NOMO-1 treated with DMSO at 0.1 percent for 48 hours (cell line): ENCODE data around the gene ELK4.

Source experiments
- DNase-seq: peaks from one replicate; lab custom pipeline; 2025; ENCODE audit not compliant: unreplicated experiment; lab: John Stamatoyannopoulos, UW

Gene ELK4

DNA sequence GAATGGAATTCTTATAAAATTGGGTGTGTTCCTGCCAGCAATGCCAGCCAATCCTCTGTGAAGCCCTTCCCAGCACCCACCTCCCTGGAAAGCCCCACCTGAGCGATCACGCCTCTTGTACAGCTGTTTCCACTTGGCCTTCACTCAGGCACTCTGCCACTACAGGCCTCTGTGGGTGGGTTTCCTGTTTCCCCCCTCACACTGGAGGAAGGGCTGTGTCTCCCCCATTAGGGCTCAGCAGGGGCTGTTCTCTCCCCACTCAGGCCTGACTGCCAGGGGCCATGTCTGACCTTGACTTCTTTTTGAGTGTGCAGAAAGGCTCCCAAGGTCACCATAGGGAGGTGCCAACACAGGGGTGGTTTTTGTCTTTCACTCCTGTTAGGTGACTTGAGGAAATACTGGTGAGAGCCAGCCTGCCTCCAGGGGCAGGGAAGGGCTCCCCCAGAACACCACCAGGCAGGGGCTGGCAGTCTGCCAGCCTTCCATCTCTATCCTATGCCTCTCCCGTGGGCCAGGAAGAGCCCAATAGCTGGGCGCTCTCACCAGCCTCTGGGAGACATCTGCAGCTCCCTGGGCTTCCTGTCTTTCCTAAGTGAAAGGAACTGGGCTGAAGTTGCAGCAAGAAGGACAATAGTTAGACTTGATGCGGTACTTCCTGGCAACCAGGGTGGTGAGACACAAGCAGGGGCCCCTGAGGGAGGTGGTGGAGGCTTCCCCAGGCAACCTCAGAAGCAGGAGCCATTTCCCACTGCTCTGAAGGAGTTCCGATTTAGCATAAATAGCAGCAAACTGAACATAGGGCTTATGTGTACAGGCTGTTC is 49.1 kb downstream of the ELK4 start:
- no peak for DNase-seq

DNA sequence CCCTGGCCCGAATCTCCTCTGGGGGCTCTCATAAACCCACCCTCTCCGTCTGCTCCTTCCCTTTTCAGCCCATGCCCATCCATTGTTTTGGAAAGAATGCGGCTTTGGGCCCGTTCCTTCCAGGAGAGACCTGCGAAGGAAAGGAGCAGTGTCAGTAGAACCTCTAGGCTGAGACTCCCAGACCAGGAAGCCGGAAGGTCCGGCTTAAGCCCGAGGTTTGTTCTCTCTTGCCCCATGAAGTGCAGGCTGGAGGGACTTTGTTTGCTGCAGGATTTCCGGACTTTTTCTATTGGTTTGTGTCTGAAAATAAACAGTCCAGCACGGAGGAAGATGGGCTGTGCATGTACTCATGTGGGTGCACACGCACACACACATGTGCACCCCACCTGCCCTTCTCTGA is 49.8 kb downstream of the ELK4 start:
- no peak for DNase-seq

DNA sequence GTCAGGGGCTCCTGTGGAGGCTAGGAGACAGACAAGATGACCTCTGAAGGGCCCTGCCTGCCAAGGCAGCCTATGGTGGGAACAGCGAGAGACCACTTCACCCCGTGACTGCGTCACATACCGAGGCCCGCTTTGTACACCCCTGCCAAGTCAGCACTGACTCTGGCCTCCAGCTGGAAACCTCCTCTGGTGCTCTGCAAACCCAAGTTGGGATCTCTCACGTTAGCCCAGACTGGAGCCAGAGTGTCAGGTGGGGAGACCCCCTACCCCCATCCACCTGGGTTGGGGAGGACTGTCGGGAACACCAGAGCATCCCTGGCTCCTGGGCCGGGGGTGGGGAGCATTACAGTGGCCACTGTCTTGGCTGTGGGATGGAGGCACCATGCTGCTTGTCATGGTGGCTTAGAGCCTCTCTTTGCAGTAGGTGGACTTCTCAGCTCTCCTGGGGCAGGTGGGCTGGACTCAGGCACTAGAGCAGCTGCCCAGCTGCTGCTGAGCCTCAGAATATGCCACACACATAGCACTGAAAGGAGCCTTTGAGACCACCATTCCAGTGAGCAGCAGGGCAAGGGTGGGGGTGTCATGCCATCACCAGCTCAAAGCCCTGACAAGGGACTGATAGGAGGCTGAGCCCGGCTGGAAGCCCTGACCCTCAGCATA is 50.4 kb downstream of the ELK4 start:
- no peak for DNase-seq

DNA sequence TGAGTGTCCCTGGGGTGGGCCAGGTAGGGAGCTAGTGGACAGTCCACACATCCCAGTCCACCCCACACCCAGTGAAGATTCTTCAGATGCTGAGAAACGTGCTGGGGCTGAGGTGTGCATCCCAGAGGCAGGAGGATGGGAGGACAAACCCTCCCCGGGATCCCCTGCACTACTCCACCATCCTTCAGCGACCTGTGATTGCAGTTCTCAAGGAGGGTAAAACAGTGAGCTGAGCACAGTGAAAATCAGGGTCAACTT is 51.0 kb downstream of the ELK4 start:
- no peak for DNase-seq

DNA sequence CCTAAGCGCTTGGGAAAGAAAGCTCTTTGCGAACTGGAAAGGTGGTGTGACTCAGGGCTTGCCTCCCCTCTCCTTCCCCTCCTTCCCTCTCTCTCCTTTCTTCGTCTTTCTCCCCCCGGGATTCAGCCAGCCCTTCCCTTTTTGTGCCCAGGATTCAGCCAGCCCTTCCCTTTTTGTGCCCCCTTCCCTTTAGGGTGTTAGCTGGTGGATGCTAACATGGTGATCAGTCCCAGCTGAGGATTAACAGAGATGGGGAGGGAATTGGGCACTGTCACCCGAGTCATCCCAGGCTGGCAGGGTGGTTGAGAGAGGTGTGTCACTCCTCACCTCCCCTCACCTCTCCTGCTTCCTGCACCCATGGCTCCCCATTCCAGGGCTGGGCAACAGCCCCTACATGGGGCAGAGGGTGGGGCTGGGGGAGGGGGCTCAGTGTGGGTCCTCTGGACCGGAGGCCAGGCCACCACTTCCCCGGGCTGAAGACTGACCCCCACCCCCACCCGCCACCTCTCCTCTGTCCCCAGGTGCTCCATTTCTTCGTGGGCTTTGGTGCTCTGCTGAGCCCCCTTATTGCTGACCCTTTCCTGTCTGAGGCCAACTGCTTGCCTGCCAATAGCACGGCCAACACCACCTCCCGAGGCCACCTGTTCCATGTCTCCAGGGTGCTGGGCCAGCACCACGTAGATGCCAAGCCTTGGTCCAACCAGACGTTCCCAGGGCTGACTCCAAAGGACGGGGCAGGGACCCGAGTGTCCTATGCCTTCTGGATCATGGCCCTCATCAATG is 51.5 kb downstream of the ELK4 start:
- no peak for DNase-seq

DNA sequence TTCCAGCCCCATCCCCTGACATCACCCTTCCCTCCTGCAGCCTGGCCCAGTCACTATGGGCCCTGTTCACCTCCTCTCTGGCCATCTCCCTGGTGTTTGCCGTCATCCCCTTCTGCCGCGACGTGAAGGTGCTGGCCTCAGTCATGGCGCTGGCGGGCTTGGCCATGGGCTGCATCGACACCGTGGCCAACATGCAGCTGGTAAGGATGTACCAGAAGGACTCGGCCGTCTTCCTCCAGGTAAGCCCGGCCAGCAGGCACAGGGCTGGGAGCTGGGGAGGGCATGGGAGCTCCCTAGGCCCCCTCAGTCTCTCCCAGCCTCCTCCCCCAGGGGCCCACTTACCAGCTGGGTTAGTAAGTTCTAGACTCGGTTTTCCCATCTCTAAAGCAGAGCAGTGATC is 52.1 kb downstream of the ELK4 start:
- no peak for DNase-seq

DNA sequence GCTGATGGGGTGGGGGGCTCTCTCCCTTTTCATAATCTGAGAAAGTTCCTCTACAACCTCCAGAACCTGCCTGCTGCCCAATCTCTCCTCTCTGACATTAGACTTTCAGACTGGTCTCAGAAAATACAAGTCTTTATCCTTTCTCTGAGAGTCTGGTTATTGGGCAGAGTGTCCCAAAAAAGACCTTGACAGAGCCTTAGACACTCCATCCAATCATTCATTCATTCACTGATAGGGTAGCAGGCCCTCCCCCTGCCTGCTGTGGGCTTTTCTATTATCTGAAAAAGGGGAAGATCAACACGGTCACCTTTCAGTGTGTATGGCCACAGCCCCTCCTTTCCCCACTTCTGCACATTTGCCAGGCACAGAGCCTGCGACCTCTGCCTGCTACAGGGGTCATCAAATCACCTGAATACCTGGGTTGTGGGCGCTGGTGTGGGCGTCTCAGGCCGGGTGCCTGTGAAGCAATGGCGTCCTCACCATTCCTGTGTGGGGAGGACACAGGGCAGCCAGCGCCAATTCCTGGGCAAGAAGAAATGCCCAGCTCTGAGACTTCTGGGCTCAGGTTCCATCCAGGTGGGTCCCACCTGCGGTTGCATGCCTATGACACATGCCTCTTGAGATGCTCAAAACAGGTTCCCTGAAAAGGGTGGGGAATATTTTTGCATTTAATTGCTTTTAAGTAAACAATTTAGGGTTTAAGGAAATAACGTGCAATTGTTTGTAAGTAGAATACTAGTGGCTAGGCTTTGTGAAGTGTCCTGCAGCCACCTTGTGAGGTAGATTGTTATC is 52.8 kb downstream of the ELK4 start:
- DNase-seq, result no peak

DNA sequence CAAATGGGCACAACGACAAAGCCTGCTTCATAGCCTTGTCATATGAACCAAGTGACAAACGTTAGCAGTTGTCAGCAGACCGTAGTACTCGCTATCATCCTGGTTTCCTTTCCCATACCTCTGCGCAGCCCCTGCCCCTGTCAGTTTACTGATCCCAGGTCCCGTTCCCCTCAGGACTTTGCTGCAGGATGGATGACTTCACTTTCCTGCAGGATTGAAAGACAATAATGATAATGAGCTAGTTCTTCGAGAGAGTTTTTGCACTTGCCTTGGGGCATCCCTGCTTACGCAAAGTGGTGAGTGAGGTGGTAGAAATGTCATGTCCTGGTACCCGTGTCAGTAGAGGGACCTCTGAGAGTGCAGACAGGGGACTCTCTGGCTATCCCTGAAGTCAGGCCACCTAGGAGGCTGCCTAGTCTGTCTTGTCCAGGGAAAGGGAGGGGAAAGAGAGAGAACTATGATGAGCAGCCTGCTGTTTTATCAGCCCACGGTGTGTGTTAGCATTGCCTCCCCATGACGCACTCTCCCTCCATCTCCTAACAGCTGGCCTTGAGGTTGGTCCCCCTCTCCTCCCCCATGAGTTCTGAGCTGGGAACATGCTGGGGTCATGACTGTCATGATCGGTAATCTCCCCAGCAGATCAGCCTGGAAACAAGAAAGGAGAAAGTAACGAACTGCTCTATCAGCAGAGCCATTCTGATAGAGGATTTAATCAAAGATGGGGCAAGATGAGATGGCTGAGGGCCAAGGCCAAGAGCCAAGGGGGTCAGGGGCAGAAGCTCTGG is 53.7 kb downstream of the ELK4 start:
- no peak for DNase-seq

DNA sequence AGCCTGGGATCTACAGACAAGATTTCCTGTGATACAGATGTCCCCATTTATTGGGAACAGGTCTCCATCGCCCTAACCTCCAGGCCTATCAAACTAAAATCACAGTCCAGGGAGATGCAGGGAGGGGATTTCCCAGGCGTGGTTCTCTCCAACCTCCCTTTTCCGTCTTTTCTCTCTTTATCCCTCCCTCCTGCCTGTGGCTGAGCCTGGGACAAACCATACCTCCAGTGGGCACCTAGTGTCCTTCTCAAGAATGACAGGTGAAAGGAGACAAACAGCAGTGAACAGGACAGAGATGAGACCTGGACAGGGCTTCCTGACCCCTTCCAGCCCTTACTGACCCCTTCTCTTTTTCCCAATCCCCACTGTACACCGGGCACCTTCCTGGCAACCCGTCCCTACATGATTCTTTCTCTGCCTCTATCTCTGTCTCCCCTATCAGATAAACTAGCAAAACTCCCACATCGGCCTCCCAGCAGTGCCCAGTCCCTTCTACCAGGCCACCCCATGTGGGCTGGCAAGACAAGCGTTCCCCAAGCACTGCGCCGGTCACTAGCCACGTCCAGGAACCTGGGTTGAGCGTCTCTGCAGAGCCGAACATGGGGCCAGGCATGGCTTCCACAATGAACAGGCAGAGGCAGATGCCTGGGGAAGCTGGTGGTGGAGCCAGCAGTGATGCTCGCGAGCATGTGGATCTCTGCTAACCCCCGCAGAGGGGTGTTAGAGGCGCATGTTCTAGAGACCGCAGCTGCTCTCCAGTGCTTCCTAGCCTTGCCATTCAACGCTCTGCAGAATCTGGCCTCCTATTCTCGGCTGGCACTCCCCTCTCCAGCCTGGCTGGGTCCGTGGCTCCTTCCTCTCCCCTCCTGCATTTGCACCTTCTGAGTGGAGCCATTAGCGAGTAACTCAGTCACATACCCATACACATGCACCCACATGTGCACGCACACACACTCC is 54.7 kb downstream of the ELK4 start:
- DNase-seq, result no peak

DNA sequence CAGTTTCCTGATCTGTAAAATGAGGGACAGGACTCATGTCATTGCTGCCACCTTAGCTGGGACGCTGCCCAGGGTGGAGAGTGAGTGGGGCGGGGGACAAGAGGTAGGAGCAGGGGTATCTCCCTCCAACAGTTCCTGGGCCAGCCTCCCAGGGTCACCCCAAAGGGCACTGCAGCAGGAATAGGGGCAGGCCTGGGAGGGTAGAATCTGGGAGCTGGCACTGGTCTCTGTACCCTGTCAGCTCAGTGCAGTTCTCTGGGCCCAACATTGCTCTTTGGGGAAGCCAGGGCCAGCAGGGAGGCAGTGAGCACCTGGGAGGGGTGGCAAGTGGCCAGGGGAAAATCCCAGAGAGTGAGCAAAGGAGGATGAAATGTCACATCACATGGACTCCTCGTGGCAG is 55.8 kb downstream of the ELK4 start:
- DNase-seq, result no peak

DNA sequence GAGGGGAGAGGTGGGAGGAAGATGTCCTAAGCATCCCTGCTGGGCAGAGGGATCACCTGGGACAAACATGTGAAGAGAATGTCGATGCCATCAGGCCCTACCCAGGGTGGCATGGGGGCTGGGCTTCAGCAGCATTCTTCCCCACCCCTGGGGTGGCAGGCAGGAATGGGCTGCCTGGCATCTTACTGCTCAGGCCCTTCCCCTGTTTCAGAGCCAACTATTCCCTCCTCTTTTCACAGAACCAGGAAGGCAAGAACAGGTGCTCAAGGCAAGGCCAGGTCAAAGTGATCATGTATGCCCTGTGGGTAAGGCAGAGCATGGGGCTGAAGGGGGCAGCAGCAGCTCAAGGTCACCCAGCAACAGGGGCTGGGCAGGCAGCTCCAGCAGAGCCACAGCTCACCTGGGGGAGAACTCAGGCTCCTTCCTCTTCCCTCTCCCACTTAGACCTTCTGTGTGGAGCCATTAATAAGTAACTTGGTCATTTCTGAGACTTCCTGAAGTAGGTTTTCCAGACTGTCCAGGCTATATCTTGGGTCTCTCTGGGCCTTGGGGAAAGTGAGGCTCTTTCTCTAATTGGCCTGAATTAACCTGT is 56.4 kb downstream of the ELK4 start:
- DNase-seq, result no peak

DNA sequence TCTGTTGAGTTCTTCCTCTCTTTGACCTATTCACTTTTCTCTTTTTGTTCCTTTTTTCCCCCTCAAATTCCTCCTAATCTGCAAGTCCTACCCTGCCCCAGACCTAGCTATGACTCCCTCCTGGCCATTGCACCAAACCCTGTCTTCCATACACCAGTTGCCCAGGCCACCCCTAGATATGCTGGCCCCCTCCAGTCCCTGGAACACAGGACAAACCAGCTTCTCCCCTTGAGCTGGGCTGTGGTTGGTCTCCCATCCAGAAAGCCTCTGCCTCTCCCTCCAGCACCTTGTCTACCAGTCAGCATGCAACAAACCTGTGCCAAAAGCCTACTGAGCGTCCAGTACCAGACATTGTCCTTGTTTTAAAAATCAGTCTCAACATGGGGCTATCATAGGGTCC is 59.4 kb downstream of the ELK4 start:
- DNase-seq, result no peak

DNA sequence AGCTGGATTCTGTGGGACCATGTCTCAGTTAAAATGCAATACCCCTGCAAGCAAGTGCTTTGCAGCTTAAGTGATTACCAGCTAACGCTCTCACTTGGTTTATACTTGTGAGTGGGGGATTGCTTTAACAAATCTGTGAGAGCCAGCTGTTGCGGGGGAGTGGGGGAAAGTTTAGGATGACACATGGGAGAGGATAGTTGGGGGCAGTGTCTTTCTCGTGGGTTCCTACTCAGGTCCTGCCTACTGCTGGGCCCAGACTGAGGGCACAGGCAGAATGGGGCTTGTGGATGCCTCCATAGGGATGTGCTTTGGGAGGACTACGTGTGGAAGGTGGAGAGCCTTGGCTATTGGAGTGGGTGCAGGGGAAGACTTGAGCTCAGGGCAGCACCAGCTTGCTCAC is 60.1 kb downstream of the ELK4 start:
- DNase-seq, result no peak

DNA sequence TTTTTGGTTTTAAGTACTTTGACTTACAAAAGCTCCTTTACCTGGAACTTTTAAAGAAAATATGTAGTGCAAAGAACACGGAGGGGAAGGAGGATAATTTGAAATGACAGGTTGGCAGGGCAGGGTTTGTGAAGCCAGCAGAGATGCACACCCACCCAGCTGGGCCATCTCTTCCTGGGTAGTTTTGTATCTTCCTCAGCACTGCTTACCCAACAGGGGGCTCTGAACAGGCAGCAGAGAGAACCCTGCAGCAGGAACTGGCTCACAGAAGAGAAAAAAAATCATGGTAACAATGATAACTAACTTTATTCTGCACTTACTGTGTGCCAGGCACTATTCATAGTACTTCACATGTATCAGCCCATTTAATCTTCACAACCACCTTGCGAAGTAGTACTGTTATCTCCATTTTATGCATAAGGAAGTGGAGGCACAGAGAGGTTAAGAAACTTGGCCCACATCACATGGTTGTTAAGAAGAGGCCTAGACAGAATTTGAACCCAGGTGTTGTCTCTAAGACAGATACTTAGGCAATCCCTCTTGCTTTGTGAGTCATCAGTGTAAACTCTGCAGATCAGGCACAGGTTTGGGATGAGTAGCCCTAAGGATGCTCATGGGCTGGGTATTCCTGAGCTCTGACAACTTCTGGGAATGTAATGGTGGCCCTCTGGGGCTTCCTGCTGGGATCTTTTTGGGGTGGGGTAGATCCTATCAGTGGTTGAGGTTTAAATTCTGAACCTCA is 60.8 kb downstream of the ELK4 start:
- DNase-seq, result no peak

DNA sequence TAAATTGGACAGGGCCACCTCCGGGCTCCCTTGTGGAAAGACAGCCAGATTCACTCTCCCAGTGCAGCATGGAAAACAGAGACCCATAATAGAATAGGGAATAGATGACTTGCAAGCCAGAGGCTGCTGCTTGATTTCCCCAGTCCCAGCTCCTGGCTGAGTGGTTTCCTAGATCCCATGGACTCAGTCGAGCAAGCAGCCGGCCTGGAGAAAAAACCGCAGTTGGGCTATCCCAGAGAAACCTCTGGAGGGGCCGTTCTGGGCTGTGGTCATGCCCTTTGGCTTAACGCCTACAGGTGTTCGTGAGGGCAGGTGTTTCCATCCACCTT is 61.7 kb downstream of the ELK4 start:
- DNase-seq, result no peak

DNA sequence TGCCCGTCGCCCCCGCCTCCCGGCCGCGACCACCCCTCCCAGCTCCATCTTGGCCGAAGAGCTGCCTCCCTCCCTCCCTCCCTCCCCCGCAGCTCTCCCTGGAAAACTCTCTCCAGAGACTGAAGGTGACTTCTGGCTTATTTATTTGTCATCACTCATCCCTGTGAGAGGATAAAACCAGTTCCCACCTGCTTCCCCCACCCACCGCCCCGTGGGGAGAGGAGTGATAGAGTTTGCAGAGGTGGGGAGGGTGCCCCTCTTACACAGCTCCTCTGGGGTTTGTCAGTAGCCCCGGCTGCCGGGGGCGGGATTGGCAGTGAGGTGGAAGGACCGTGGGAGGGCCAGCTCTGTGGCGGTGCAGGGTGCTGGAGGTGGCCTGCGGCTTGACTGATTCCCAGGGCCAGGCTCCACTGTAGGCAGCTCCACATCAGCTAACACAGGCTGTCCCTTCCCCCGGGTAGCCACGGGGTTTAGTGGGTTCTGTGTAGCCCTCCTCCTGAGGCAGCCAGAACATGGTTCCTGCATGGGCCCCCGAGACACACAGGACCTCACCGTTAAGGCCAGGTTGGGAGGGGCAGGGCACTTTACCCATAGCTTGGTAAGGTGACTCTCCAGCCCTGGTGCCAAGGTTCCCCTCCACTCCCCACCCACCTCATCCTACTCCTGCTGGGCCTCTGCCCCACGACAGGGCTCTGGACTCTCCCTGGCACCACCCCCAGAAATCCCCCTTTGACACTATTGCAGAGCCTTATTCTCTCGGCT is 62.2 kb downstream of the ELK4 start:
- DNase-seq, result no peak

DNA sequence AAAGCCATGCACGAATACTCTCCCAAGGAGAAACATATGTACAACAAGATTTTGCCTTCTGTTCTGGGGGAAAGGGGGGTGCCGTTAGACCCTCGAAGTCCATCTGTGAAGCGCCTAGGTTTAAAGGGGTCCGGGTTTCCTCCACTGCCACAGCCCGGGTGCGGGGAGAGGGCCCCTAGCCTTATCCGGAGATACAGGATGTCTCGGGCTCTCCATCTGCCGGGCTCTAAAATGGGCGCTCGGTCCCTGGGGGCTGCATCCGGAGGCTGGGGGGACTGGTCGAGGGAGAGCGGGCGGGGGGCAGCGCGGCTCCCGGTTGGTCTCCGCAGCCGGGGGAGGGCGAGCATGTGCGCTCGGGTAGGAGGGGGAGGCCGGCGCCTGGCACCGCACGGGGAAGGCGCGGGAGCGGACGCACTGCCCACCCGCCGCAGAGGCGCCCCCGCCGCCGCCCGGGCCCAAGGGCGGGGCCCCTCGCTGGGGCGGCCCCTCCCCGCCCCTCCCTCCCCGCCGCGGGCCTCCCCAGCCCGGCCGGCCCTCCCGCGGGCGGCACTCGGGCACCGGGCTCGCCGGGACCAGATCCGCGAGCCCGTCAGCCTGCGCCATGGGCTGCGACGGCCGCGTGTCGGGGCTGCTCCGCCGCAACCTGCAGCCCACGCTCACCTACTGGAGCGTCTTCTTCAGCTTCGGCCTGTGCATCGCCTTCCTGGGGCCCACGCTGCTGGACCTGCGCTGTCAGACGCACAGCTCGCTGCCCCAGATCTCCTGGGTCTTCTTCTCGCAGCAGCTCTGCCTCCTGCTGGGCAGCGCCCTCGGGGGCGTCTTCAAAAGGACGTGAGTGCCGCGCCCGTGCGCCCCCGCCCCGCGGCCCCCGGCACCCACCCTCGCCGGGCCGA is 63.1 kb downstream of the ELK4 start:
- no peak for DNase-seq
